Thoracic aorta (tissue), 2 donors: ENCODE measurements around the gene TNIP3. TPM values are rescaled to one million over a fixed set of nuclear protein-coding genes. Genes with fewer than 3 reads are reported as not detected.

Source experiments
- ATAC-seq: fragments of 150-250 bp; one replicate; pipeline ENCODE4 v1.8.0; 2017; ENCODE audit warnings: low read depth; ENCODE audit not compliant: insufficient number of reproducible peaks, low FRiP score
- DNase-seq: peaks from one replicate; pipeline ENCODE4 v3.0.0-alpha.2; 2020; ENCODE audit warnings: low spot score
- H3K27ac ChIP-seq, 2 donors: fragments of 200-600 bp; sonication (generic); 1 replicate in 1 of 2; 2 replicates in 1 of 2; pipeline ENCODE4 v1.5.1; 2016; ENCODE audit warnings: mild to moderate bottlenecking in 2 of 2, moderate library complexity in 2 of 2
- H3K27me3 ChIP-seq: fragments of 200-600 bp; sonication (generic); replicated peaks from 2 replicates; pipeline ENCODE4 v1.6.0; 2016; ENCODE audit warnings: mild to moderate bottlenecking; ENCODE audit not compliant: insufficient read depth
- H3K36me3 ChIP-seq: fragments of 200-600 bp; sonication (generic); one replicate; pipeline ENCODE4 v1.5.1; 2016
- H3K4me1 ChIP-seq, 2 donors: fragments of 200-600 bp; sonication (generic); 1 replicate in 1 of 2; 2 replicates in 1 of 2; pipeline versions ENCODE4 v1.5.1 to v1.6.0; 2016; ENCODE audit warnings: low read depth in 2 of 2, mild to moderate bottlenecking in 1 of 2; ENCODE audit not compliant: control insufficient read depth in 1 of 2
- H3K4me3 ChIP-seq: fragments of 200-600 bp; sonication (generic); 2 replicates; pipeline ENCODE4 v1.5.1; 2016; ENCODE audit warnings: mild to moderate bottlenecking
- H3K9me3 ChIP-seq: fragments of 200-600 bp; sonication (generic); 2 replicates; pipeline ENCODE4 v1.5.1; 2016
- CTCF ChIP-seq: fragments of 200-600 bp; sonication (generic); IDR thresholded peaks from one replicate; pipeline ENCODE4 v1.5.1; 2019; ENCODE audit warnings: antibody characterized with exemption
- total RNA-seq, 2 donors: library from RNA; depleted of rRNA; stranded (reverse); fragments of >200 nt; gene quantifications; one replicate each; pipeline versions ENCODE4 v1.1.0 to v1.2.3, GENCODE V29; 2016

Gene TNIP3
- total RNA-seq, 2 donors from 2014 or later: 1.1 TPM; not detected in 1

GRCh38 chr4:121114756-121115155 lies 49.4 kb downstream of the TNIP3 start:
- Histone ChIP-seq H3K4me3 (no peak overlapping the region), H3K27ac (no peak overlapping the region), H3K4me1 (no peaks in the 10 kb centered on the region), H3K9me3 (no peaks in the 10 kb centered on the region), H3K36me3 (no peaks in the 10 kb centered on the region), H3K27me3 (no peaks in the 10 kb centered on the region)
- DNase-seq: no peak
- no peak for ATAC-seq
- TF ChIP-seq CTCF: no peak

GRCh38 chr4:121112530-121112929 lies 51.6 kb downstream of the TNIP3 start:
- Histone ChIP-seq H3K27ac (no peak overlapping the region), H3K36me3 (no peaks in the 10 kb centered on the region), H3K27me3 (no peaks in the 10 kb centered on the region), H3K4me3 (no peak overlapping the region), H3K4me1 (no peaks in the 10 kb centered on the region), H3K9me3 (no peaks in the 10 kb centered on the region)
- TF ChIP-seq CTCF: peak; percentile 26
- DNase-seq (no peak), ATAC-seq (no peak)

- Histone ChIP-seq H3K4me1 (no peaks in the 10 kb centered on the region), H3K4me3 (no peak overlapping the region), H3K27me3 (no peaks in the 10 kb centered on the region), H3K36me3 (no peaks in the 10 kb centered on the region), H3K9me3 (no peaks in the 10 kb centered on the region), H3K27ac (no peak overlapping the region)
- ATAC-seq (no peak), DNase-seq (no peak)
- no peak for TF ChIP-seq CTCF
Measured at GRCh38 chr4:121108557-121108956, 55.6 kb downstream of the TNIP3 start.

DNA sequence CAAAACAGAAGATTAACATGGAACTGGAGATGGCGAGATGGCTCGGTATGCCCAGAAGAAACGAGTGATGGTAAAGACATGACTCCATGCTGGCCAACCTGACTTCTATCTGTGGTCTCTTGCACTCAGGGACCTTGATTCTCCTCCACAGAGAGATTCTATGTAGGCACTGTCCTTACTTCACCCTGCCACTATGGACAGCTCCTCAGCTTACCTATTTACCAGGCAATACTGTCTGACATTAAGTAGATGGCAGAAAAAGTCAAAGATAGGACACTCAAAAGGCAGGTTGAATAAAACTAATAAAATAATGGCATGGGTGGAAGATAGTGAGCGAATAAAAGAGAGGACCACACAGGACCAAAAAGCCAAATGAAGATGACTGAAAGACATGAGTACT lies 56.6 kb downstream of the TNIP3 start:
- no peak for DNase-seq
- Histone ChIP-seq H3K4me3 (no peak overlapping the region), H3K36me3 (no peaks in the 10 kb centered on the region), H3K27me3 (no peaks in the 10 kb centered on the region), H3K9me3 (no peaks in the 10 kb centered on the region), H3K27ac (no peak overlapping the region), H3K4me1 (no peaks in the 10 kb centered on the region)
- TF ChIP-seq CTCF: no peak
- ATAC-seq: no peak

DNA sequence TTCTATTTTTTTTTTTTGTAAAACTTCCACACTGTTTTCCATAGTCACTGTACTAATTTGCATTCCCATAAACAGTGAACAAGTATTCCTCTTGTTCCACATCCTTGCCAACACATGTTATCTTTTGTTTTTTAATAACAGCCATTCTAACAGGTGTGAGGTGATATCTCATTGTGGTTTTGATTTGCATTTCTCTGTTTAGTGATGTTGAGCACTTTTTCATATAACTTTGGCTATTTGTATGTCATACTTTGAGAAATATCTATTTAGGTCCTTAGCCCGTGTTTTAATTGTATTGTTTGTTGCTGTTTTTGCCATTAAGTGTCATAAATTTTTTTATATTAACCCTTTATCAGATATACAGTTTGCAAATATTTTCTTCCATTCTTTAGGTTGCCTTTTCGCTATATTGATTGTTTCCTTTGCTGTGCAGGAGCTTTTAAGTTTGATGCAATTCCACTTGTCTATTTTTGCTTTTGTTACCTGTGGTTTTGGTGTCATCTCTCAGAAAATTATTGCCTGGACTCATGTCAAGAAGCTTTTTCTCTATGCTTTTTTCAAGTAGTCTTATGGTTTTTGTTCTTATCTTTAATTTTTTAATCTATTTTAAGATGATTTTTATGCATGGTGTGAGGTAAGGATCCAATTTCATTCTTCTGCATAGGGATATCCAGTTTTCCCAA lies 63.9 kb downstream of the TNIP3 start:
- no peak for TF ChIP-seq CTCF
- H3K4me1 ChIP-seq: no peaks in the 10 kb centered on the region
- H3K27me3 ChIP-seq: no peaks in the 10 kb centered on the region
- ATAC-seq (no peak), DNase-seq (no peak)
- no peaks in the 10 kb centered on the region for H3K9me3 ChIP-seq
- no peaks in the 10 kb centered on the region for H3K36me3 ChIP-seq
- H3K27ac ChIP-seq: no peak overlapping the region
- H3K4me3 ChIP-seq: no peak overlapping the region
